Stimulated activated CD8-positive, alpha-beta memory T cell treated with anti-CD3 and anti-CD28 coated beads, Interleukin-12 subunit alpha, Interleukin-12 subunit beta, amount 100 ng/mL, for 24 hours (primary cell): ENCODE measurements around the gene AQP10.
"Not testable (repeated sequence)": the region's sequence is repeated elsewhere in the genome, so short reads cannot be mapped to it uniquely, and the experiment has no call there.

Experiments
- DNase-seq: peaks from one replicate; pipeline ENCODE4 v3.0.0-alpha.2; 2020; ENCODE audit errors: extremely low read depth

AQP10 gene

GRCh38 chr1:154324241-154324640 lies 3.3 kb downstream of the AQP10 start:
- no peak for DNase-seq

DNA sequence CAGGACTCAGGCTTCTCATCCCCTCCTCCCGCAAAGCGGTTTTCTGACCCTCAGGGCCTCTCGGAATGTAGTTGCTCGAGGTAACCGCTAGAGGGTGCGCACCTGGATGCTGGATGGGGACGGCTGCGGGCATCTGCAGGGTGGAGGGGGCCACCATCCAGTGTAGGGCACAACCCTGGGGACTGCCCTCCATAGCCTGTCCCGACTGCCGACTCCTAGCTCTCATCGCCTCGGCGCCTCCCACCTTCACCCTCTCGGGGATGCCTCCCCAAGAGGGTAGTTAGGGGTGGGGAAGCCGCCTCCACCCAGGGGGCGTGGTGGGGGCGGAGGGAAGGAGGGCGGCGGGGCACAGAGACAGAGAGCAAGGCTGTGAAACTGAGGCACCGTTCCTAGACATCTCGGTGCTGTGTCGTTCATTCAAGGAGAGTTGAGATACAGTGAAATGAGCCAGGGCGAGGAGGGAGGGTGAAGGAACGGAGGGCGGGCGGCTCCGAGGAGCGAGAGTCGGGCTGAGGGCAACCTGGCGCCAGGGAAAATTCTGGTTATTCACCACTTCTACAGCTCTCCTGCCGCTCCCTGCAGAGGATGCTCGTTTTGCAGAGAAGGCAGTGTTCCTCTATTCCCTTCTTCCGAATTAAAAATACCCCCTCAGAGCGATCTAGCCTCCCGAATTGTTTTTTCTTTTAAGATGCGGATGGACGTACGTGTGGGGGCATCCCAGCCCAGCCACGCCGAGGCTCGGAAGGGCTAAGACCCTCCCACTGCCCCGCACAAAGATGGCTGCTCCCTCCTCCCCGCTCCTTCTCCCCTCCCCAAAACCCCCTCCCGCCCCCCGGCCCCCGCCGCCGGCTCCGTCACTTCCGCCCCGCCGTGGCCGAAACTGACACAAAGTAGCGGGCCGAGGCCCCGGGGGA lies 4.0 kb downstream of the AQP10 start, which contains the start of gene ATP8B2:
ATP8B2 (plus strand) TSS at position 857 of the 914 bp plus-strand sequence. CDS start 2,617 bp downstream, outside the sequence.
- peak; percentile 58 for DNase-seq

GRCh38 chr1:154325583-154326545 lies 5.0 kb downstream of the AQP10 start:
- no peak for DNase-seq

DNA sequence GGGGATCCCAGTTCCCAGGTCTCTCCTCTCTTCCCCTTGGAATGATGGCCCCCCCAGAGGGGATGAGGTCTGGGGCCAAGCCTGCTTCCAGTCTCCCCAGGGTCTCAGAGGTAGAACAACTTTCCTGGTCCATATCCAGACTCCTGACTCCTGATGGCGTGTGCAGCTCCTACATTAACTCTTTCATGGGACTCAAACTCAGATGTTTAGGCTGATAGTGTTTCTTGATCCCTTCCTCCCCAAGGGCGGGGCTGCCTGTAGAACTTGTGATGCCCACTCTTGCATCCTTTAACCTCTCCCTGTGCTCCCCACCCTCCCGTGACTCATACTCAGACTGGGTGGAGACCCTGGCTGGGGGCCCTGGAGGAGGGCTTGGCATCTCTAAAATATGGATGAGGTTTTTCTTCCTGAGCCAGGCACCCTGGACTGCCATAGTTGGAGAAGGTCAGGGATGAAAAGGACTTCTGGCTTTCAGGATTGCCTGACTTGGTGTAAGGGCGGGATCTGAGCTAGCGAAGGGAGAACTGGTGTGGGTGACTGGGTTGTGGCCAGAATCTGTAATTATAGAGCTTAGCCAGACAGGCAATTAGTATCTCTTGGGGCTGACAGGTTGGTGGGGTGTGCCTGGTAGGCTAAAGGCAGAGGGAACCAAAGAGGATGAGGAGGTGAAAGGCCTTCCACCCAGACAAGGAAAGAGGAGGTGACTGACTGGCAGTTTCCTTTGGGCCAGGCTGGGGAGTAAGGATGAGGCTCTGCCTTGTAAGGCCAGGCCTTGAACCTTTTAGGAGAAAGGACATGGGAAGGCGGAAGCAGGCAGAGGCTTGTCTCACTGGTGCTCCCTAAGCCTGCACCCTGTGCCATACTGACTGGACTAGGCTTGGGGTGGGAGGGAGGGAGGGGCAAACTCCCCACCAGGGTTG lies 5.9 kb downstream of the AQP10 start:
- no peak for DNase-seq

DNA sequence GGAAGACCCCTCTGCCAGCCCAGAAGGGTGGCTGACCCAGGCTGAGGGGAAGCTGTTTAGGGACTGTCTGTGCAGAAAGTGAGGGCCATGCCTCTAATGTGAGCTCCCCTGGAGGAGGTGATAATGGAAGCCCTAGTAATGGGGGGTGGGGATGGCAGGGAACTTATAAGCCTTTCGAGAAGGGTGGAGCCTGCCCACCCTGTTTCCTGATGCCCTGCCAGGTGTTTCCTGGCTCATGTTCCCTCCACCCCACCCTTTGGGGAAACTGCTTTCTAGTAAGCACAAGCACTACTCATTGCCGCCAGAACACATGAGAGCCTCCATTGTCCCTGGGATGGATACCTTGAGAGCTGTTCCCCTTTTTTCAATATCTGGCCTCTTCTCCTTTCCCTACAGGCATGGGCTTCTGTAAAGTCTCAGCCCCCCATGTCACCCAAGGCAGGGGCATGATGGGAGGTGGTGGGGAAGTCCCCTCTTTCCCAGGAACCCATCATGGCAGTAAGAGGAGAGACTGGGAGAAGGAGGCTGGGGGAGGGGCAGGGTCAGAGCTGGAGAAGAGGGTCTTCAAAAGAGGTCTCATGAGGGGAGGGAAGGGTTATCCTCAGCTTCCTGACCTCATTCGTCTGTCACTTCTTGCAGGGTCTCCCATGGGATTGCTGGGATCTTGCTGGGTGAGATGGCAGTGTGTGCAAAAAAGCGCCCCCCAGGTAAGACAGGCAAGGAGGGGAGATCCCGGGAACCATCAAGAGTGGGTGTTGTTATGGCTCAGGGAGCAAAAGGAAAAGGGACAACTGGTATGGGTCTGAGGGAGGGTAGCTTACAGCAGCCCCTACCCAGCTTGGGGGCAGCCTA lies 6.8 kb downstream of the AQP10 start:
- DNase-seq = no peak

GRCh38 chr1:154328318-154329151 lies 7.6 kb downstream of the AQP10 start:
- peak; percentile 76 for DNase-seq

- no peak for DNase-seq
Measured at GRCh38 chr1:154329152-154329521, 8.2 kb downstream of the AQP10 start.

GRCh38 chr1:154329551-154330131 lies 8.7 kb downstream of the AQP10 start:
- DNase-seq = no peak

DNA sequence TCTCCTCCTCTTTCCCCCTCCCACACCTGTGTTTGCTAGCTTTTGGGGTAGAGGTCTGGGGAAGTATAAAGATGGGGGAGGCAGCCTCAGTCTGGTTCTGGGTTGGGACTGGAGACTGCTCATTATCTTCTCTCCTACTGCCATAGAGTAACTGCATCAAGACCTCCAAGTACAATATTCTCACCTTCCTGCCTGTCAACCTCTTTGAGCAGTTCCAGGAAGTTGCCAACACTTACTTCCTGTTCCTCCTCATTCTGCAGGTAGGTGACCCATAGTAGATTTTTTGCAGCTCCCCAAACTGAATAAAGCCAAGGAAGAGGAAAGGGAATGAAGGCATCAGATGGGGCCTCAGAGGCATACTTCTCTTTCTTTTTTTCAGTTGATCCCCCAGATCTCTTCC lies 9.8 kb downstream of the AQP10 start:
- DNase-seq = no peak

- DNase-seq = no peak
Measured at GRCh38 chr1:154334079-154335024, 13.5 kb downstream of the AQP10 start.

DNA sequence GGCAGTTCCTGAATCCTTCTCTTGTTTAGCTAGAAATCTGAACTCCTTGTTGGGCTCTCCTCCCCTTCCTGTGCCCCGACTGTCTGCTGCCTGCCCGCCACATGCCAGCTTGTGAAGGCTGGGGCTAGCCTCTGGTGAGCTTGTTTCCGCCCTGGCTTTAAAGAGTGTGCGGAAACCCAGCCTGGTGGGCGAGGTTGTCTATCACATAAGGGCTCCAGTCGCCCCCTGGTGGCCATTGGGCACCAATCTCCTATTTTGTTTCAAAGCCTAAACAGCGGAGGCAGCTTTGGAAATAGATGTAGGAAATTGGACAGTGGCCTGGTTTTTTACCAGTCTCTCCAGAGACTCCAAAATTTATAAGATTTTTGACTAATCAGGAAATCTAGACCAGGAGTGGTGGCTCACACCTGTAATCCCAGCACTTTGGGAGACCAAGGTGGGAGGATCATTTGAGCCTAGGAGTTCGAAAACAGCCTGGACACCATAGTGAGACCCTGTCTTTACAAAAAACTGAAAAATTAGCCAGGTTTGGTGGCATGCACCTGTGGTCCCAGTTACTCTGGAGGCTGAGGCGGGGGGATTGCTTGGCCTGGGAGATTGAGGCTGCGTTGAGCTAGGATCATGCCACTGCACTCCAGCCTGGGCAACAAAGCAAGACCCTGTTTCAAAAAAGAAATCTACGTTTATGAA lies 14.3 kb downstream of the AQP10 start:
- DNase-seq = peak; percentile 87

- no peak for DNase-seq
Measured at GRCh38 chr1:154337253-154337894, 16.5 kb downstream of the AQP10 start.

- no peak for DNase-seq
Measured at GRCh38 chr1:154338875-154339274, 18.0 kb downstream of the AQP10 start.

GRCh38 chr1:154341366-154341765 lies 20.5 kb downstream of the AQP10 start:
- DNase-seq = not testable (repeated sequence)

- no peak for DNase-seq
Measured at GRCh38 chr1:154342132-154342531, 21.2 kb downstream of the AQP10 start.

GRCh38 chr1:154342836-154343472 lies 22.1 kb downstream of the AQP10 start:
- no peak for DNase-seq
